Activated naive CD8-positive, alpha-beta T cell treated with anti-CD3 and anti-CD28 coated beads for 36 hours (primary cell): ENCODE data around the gene RFTN1. TPM values are rescaled to one million over a fixed set of nuclear protein-coding genes. Genes with fewer than 3 reads are reported as not detected.

Experiments used
- DNase-seq: peaks from one replicate; pipeline ENCODE4 v3.0.0; 2021
- H3K27ac Mint-ChIP-seq: one replicate; pipeline ENCODE4 v1.8.0; 2022; ENCODE audit warnings: mild to moderate bottlenecking, moderate library complexity, mixed read lengths
- H3K27me3 Mint-ChIP-seq: one replicate; pipeline ENCODE4 v1.8.0; 2022; ENCODE audit warnings: mild to moderate bottlenecking, mixed read lengths
- H3K36me3 Mint-ChIP-seq: one replicate; pipeline ENCODE4 v1.8.0; 2021; ENCODE audit warnings: mild to moderate bottlenecking, mixed read lengths
- H3K4me1 Mint-ChIP-seq: one replicate; pipeline ENCODE4 v1.8.0; 2021; ENCODE audit warnings: mixed read lengths
- H3K4me3 Mint-ChIP-seq: one replicate; pipeline ENCODE4 v1.8.0; 2022; ENCODE audit warnings: mild to moderate bottlenecking, moderate library complexity, mixed read lengths
- H3K9me3 Mint-ChIP-seq: one replicate; pipeline ENCODE4 v1.8.0; 2022; ENCODE audit warnings: mixed read lengths
- total RNA-seq, 2 experiments: library from RNA; stranded (reverse); gene quantifications; one replicate each; pipeline ENCODE4 v1.2.3, GENCODE V29; 2021

RFTN1 gene
- total RNA-seq, 2 experiments from 2014 or later = 84.2 to 84.8 TPM

- H3K4me1 Mint-ChIP-seq = peaks cover 87% of the 10 kb centered on the region
- H3K27me3 Mint-ChIP-seq = no peaks in the 10 kb centered on the region
- DNase-seq = no peak
- H3K27ac Mint-ChIP-seq = peak overlapping the region; percentile 87
- H3K9me3 Mint-ChIP-seq = peaks cover 22% of the 10 kb centered on the region
- peaks cover 95% of the 10 kb centered on the region for H3K36me3 Mint-ChIP-seq
- H3K4me3 Mint-ChIP-seq = peak overlapping the region; percentile 40
Observed at GRCh38 chr3:16378415-16378814, 135.1 kb downstream of the RFTN1 start.

DNA sequence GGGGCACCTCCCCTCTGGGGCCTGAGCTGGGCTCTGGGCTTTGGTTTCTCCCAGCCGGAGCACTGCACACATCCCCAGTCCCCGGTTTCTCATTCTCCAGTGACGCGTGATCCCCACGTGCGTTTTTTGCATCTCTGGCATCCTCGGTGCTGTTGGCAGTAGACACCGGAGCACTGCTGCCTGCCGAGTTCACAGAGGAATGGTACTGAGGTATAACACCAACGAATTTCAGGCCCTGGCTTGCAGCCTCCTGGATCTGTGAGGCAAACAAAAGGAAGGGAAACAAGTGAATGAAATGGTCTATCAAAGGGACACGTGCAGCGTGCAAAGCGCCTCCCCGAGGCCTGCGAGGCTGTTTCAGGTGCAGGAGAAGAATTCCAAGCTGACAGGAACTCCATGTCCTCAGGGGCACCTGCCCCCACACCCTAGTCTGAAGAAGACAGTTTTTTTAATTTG lies 135.6 kb downstream of the RFTN1 start:
- Mint-ChIP-seq H3K36me3 (peaks cover 97% of the 10 kb centered on the region), H3K9me3 (peaks cover 20% of the 10 kb centered on the region), H3K4me3 (peak overlapping the region; percentile 18), H3K27ac (peak overlapping the region; percentile 87), H3K27me3 (no peaks in the 10 kb centered on the region), H3K4me1 (peaks cover 88% of the 10 kb centered on the region)
- DNase-seq = no peak

GRCh38 chr3:16377196-16377595 lies 136.3 kb downstream of the RFTN1 start:
- Mint-ChIP-seq H3K9me3 (peaks cover 14% of the 10 kb centered on the region), H3K36me3 (peaks cover 97% of the 10 kb centered on the region), H3K4me1 (peaks cover 88% of the 10 kb centered on the region), H3K27ac (peak overlapping the region; percentile 87), H3K27me3 (no peaks in the 10 kb centered on the region), H3K4me3 (peak overlapping the region; percentile 18)
- no peak for DNase-seq

GRCh38 chr3:16375891-16376290 lies 137.6 kb downstream of the RFTN1 start:
- Mint-ChIP-seq H3K4me3 (no peak overlapping the region), H3K27me3 (no peaks in the 10 kb centered on the region), H3K27ac (peak overlapping the region; percentile 90), H3K36me3 (peaks cover 94% of the 10 kb centered on the region), H3K9me3 (peaks cover 16% of the 10 kb centered on the region), H3K4me1 (peaks cover 95% of the 10 kb centered on the region)
- DNase-seq = no peak

- Mint-ChIP-seq H3K4me3 (peak overlapping the region; percentile 67), H3K27me3 (no peaks in the 10 kb centered on the region)
Observed at GRCh38 chr3:16374935-16375245, 138.6 kb downstream of the RFTN1 start.

DNA sequence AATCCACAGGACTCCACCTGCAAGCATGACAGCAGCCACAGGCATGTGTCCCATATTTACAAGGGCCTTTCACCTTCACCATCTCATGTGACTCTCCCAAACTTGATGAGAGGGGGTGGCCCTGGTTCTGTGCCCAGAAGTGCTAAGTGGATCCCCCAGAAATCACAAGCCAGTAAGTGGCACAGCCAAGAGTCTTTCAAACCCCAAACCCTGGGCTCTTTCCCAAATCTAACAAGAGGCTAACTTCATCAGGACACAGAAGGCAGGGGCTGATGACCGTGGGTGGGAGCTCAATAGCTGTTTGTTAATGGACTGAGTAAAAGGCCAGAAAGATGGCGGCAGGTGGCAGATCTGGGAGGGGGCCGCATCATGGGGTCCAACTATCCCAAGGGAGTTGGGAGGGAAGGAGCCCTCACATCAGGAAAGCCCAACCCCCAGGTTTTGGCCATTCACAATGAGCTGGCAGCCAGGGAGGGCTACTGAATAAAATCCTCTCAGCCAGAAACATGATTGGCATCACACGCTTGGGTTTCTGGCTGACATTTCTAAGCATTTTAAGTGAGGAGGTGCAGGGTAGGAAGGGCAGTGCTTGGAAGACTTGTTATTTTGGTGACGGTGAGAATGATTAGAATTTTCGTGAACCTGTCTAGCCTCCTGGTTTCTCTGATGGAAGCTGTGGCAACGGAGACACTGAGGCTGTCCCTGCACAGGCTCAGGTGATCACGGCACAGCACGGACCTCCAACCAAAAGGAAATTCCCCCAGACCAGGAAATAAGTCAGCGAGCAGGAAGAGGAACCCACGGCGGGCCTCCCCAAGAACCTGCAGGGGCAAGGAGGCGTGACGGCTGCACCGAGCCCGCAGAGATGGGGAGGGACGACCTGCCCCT lies 139.2 kb downstream of the RFTN1 start:
- Mint-ChIP-seq H3K27ac (peak overlapping the region; percentile 90), H3K9me3 (peaks cover 16% of the 10 kb centered on the region), H3K36me3 (peaks cover 94% of the 10 kb centered on the region), H3K27me3 (no peaks in the 10 kb centered on the region), H3K4me3 (peak overlapping the region; percentile 67), H3K4me1 (peaks cover 98% of the 10 kb centered on the region)
- peak; percentile 56 for DNase-seq

More at GRCh38 chr3:16374935-16375245, 138.6 kb downstream of the RFTN1 start:
- Mint-ChIP-seq H3K27ac (peak overlapping the region; percentile 90), H3K36me3 (peaks cover 94% of the 10 kb centered on the region), H3K9me3 (peaks cover 16% of the 10 kb centered on the region), H3K4me1 (peaks cover 98% of the 10 kb centered on the region)
- DNase-seq = no peak

- DNase-seq = no peak
- Mint-ChIP-seq H3K4me3 (no peak overlapping the region), H3K27me3 (no peaks in the 10 kb centered on the region), H3K36me3 (peaks cover 92% of the 10 kb centered on the region), H3K27ac (peak overlapping the region; percentile 90), H3K4me1 (peaks cover 93% of the 10 kb centered on the region), H3K9me3 (peaks cover 13% of the 10 kb centered on the region)
Observed at GRCh38 chr3:16373341-16373946, 140.1 kb downstream of the RFTN1 start.

GRCh38 chr3:16372362-16373292 lies 140.9 kb downstream of the RFTN1 start:
- Mint-ChIP-seq H3K27me3 (no peaks in the 10 kb centered on the region), H3K27ac (peak overlapping the region; percentile 90), H3K4me3 (no peak overlapping the region), H3K9me3 (peaks cover 4% of the 10 kb centered on the region), H3K36me3 (peaks cover 92% of the 10 kb centered on the region), H3K4me1 (peaks cover 91% of the 10 kb centered on the region)
- no peak for DNase-seq

- no peak for DNase-seq
- Mint-ChIP-seq H3K36me3 (peaks cover 90% of the 10 kb centered on the region), H3K9me3 (peaks cover 2% of the 10 kb centered on the region), H3K4me3 (peak overlapping the region; percentile 32), H3K27ac (peak overlapping the region; percentile 72), H3K4me1 (peaks cover 86% of the 10 kb centered on the region), H3K27me3 (no peaks in the 10 kb centered on the region)
Observed at GRCh38 chr3:16370872-16371740, 142.4 kb downstream of the RFTN1 start.

- peaks cover 90% of the 10 kb centered on the region for H3K36me3 Mint-ChIP-seq
- H3K4me3 Mint-ChIP-seq = no peak overlapping the region
- peaks cover 2% of the 10 kb centered on the region for H3K9me3 Mint-ChIP-seq
- H3K27ac Mint-ChIP-seq = peak overlapping the region; percentile 72
- H3K27me3 Mint-ChIP-seq = no peaks in the 10 kb centered on the region
- peaks cover 85% of the 10 kb centered on the region for H3K4me1 Mint-ChIP-seq
- no peak for DNase-seq
Observed at GRCh38 chr3:16370503-16370871, 143.0 kb downstream of the RFTN1 start.

DNA sequence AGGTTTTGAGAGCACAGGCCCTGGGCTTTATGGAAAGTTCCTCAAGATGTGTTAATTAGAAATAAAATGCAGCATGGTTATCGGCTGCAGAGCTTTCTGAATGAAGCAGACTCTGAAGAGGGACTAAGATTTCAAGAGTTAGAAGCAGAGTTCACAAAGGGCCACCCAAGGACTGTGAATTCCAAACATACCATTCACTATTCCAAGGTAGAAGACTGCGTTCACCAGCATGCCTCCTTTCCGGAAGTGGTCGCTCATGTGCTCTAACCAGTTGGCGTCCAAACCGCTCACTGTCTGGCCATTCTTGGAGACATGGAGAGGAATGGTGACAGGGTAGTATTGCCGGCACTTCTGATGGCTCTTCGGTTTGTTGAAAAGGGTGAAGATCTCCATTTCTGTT lies 143.6 kb downstream of the RFTN1 start:
- H3K36me3 Mint-ChIP-seq = peaks cover 84% of the 10 kb centered on the region
- H3K27ac Mint-ChIP-seq = peak overlapping the region; percentile 72
- H3K9me3 Mint-ChIP-seq = peaks cover 2% of the 10 kb centered on the region
- H3K4me3 Mint-ChIP-seq = no peak overlapping the region
- H3K4me1 Mint-ChIP-seq = peaks cover 82% of the 10 kb centered on the region
- H3K27me3 Mint-ChIP-seq = no peaks in the 10 kb centered on the region
- DNase-seq = no peak

- Mint-ChIP-seq H3K27ac (no peak overlapping the region), H3K4me1 (peaks cover 79% of the 10 kb centered on the region), H3K27me3 (no peaks in the 10 kb centered on the region), H3K36me3 (peaks cover 81% of the 10 kb centered on the region), H3K4me3 (no peak overlapping the region), H3K9me3 (peaks cover 2% of the 10 kb centered on the region)
- no peak for DNase-seq
Observed at GRCh38 chr3:16369276-16369675, 144.2 kb downstream of the RFTN1 start.

DNA sequence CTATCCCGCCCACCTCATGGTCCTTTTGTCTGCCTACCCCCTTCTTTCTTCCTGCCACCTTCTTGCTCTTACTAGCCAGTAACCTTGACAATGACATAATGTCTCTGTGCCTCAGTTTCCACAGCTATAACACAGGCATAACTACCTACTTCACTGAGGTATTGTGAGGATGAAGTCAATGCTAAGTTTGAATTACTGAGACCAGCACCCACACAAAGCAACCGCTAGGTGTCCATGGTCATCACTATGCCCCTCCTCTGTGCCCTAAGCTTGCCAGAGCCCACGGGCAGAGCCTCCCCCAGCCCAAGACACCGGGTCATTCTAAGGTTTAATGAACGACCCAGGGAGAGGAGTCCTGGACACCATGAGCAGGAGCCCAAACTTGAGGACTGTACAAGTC lies 146.9 kb downstream of the RFTN1 start:
- Mint-ChIP-seq H3K9me3 (no peaks in the 10 kb centered on the region), H3K4me1 (peaks cover 55% of the 10 kb centered on the region), H3K4me3 (no peak overlapping the region), H3K36me3 (peaks cover 76% of the 10 kb centered on the region), H3K27me3 (no peaks in the 10 kb centered on the region), H3K27ac (no peak overlapping the region)
- DNase-seq = no peak

DNA sequence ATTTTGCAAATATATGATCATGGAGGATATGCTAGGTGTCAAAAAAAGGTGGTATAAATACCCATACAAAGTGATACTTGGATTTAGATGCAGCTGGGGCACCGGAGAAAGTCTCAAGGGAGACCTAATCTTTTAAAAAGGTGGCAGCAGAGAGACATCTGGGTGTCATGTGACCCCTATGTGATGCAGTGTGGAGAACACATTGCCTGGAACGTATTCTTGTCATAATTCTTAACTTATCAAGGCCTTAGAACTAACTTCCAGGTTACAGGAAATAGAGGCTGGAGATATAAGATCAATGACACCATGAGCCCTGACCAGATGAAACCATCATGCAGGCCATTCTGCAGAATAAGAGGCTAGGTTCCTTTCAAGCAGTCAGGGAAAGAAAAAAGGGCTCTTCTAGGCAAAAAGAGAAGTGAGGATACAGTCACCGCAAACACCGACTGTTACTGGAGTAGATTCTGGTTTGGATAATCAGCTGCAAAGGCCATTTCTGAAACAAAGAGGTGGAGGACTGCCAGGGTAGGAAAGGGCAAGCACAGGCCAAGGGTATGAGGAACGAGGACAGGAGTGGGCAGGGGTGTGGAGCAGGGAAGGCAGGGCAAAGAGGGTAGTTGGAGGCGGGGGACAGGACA lies 147.9 kb downstream of the RFTN1 start:
- no peak overlapping the region for H3K4me3 Mint-ChIP-seq
- H3K27ac Mint-ChIP-seq = peak overlapping the region; percentile 39
- H3K4me1 Mint-ChIP-seq = peaks cover 47% of the 10 kb centered on the region
- no peak for DNase-seq
- H3K27me3 Mint-ChIP-seq = no peaks in the 10 kb centered on the region
- no peaks in the 10 kb centered on the region for H3K9me3 Mint-ChIP-seq
- H3K36me3 Mint-ChIP-seq = peaks cover 74% of the 10 kb centered on the region
